ENCODE results near the gene KMT2D.

GRCh38 chr12:49041881-49042484 is 18.6 kb downstream of the KMT2D start:
- TF ChIP-seq CTCF (IDR thresholded peaks at IDR 0.05) (no peak), POLR2AphosphoS5 (IDR thresholded peaks at IDR 0.05; ENCODE audit: insufficient read depth in 1 of 2, low read depth in 1 of 2) (no peak), POLR2A (IDR thresholded peaks at IDR 0.05) (no peak)
